ENCODE data around the gene UTP14A. TPM values are rescaled to one million over a fixed set of nuclear protein-coding genes. Genes with fewer than 3 reads are reported as not detected.
"Not testable (repeated sequence)": the region's sequence is repeated elsewhere in the genome, so short reads cannot be mapped to it uniquely, and the experiment has no call there.

UTP14A gene, protein sequence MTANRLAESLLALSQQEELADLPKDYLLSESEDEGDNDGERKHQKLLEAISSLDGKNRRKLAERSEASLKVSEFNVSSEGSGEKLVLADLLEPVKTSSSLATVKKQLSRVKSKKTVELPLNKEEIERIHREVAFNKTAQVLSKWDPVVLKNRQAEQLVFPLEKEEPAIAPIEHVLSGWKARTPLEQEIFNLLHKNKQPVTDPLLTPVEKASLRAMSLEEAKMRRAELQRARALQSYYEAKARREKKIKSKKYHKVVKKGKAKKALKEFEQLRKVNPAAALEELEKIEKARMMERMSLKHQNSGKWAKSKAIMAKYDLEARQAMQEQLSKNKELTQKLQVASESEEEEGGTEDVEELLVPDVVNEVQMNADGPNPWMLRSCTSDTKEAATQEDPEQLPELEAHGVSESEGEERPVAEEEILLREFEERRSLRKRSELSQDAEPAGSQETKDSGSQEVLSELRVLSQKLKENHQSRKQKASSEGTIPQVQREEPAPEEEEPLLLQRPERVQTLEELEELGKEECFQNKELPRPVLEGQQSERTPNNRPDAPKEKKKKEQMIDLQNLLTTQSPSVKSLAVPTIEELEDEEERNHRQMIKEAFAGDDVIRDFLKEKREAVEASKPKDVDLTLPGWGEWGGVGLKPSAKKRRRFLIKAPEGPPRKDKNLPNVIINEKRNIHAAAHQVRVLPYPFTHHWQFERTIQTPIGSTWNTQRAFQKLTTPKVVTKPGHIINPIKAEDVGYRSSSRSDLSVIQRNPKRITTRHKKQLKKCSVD
- 19.1 and 34.1 TPM in 2 replicates for total RNA-seq (ENCODE audit: low replicate concordance)

DNA sequence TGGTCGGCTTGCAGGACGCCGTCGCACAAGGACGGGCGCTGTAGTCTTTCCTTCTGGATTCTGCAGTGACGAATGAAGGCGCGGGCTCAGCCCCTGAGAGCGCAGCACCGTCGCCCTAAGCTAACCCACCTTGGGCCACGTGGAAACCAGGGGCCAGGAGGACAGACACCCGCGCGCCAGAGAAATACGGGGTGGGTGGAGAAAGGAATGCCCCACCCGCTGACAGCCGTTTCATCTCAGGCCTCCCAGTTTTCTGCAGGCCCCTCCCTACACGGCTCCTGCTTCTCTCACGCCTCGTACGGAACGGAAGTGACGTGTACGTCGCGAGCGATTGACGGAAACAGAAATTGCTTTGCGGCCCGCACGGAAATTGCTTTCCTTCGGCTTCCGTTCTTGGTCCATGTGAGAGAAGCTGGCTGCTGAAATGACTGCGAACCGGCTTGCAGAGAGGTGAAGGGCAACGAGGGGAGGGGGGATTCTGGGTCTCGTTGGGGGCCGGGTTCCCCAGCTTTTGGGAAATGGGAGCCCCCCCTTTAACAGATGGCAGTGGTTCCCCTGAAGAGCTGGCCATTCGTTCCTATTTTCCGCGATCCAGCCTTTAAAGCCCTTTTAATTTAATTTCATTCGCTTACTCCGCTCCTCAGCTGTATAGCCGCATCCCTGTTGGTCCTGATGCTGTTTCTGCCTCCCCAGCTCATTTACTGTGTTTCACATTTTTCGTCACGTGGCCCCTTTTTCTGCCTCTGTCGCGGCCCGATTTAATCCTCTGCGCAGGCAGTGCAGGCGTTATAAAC lies at the start of gene UTP14A:
Gene UTP14A, plus strand, starts transcription at position 378 of the 794 bp plus-strand sequence. Its CDS starts 47 bp downstream, at position 425.
- no peak for TF ChIP-seq CTCF (IDR thresholded peaks at IDR 0.05; ENCODE audit: insufficient read depth, low read length)
- peak within 1 kb of the TSS; percentile 83 for H3K4me3 ChIP-seq (ENCODE audit: low read depth, low read length)
- DNase-seq (ENCODE audit: low read depth): peak; percentile 91

DNA sequence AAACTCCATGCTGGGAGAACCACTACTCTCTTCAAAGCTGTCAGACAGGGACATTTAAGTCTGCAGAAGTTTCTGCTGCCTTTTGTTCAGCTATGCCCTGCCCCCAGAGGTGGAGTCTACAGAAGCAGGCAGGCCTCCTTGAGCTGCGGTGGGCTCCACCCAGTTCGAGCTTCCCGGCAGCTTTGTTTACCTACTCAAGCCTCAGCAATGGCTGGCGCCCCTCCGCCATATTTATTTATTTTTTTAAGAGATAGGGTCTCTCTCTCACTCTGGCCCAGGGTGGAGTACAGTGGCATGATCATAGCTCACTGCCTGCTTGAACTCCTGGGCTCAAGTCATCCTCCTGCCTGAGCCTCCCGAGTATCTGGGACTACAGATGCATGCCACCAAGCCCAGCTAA lies 46.8 kb upstream of the UTP14A start:
- H3K4me3 ChIP-seq (ENCODE audit: low read depth, low read length); DNase-seq (ENCODE audit: low read depth): not testable (repeated sequence)

GRCh38 chrX:129866321-129866720 lies 39.6 kb upstream of the UTP14A start:
- not testable (repeated sequence) for H3K4me3 ChIP-seq (ENCODE audit: low read depth, low read length); DNase-seq (ENCODE audit: low read depth)

DNA sequence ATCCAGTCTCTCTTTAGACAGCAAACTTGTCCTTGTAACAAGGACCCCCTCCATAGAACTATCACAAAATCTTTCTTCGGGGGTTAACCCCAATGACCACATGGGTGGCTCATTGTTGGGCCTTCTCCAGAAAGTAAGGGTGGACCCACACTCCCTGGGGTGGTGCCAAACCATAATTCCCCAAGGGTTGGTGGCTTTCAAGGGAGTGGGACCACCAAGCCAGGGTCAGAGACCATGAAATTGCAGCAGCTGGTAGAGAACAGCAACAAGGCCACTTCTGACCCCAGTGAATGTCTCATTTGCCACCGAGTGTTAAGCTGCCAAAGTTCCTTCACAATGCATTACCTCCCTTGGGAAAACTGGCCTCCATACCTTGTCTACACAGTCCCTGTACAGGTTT lies 33.4 kb upstream of the UTP14A start:
- no peak for DNase-seq (ENCODE audit: low read depth)
- TF ChIP-seq CTCF (IDR thresholded peaks at IDR 0.05; ENCODE audit: insufficient read depth, low read length): no peak
- H3K4me3 ChIP-seq (ENCODE audit: low read depth, low read length): no peak overlapping the region

GRCh38 chrX:129875669-129876068 lies 30.3 kb upstream of the UTP14A start:
- no peak overlapping the region for H3K4me3 ChIP-seq (ENCODE audit: low read depth, low read length)
- peak; percentile 66 for DNase-seq (ENCODE audit: low read depth)
- TF ChIP-seq CTCF (IDR thresholded peaks at IDR 0.05; ENCODE audit: insufficient read depth, low read length): peak; percentile 32

DNA sequence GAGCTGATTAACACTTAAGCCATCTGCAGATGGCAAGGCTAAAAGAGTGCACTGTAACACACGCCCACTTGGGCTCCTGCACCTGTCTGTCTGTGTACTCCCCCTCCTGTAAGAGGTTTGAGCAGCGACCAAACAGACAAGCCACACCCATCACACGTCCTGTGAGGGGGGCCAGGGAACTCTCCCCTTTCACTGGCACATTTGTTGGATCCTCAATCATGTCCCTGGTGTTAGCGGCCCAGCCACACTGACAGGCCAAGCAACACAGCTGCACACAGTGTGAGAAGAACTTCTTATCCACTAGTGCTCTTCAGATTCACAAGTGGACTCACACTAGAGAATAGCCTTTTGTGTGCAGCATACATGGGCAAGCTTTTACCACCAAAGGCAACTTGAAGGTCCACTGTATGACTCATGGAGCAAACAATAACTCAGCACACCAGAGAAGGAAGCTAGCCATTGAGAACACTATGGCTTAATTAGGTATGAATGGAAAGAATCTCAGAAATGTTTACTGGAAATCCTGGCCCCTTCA lies 29.1 kb upstream of the UTP14A start:
- DNase-seq (ENCODE audit: low read depth): peak; percentile 53
- H3K4me3 ChIP-seq (ENCODE audit: low read depth, low read length): no peak overlapping the region
- TF ChIP-seq CTCF (IDR thresholded peaks at IDR 0.05; ENCODE audit: insufficient read depth, low read length): no peak

- no peak overlapping the region for H3K4me3 ChIP-seq (ENCODE audit: low read depth, low read length)
- no peak for DNase-seq (ENCODE audit: low read depth)
These were observed 28.6 kb upstream of the UTP14A start for GRCh38 chrX:129877401-129877800.

More at GRCh38 chrX:129877401-129877800, 28.6 kb upstream of the UTP14A start:
- no peak for TF ChIP-seq CTCF (IDR thresholded peaks at IDR 0.05; ENCODE audit: insufficient read depth, low read length)
